ENCODE measurements around the gene SLC32A1. TPM values are rescaled to one million over a fixed set of nuclear protein-coding genes. Genes with fewer than 3 reads are reported as not detected.

The SLC32A1 gene
- total and polyA plus RNA-seq, 4 experiments from 2014 or later = not detected

DNA sequence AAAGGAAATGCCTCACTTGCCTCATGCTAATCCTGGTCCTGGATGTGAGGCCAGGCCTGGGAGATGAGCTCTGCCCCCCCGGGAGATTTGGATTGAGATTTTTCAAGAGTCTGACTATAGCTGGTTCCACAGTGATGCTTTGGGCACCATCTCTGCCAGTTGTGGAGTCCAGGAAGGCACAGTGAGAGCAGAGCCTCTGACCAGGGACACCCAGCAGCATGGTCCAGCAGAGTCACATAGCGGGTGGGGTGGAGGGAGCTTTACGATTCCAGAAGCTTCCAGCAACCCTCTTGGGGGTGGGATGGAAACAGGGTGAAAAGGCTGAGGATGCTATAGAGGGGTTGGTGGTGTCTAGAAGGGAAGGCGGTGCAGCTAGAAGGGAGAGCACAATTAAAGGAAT, 8.7 kb downstream of the SLC32A1 start:
- ChIA-PET POLR2A (ENCODE audit: partially characterized antibody) (no interaction called here), CTCF (ENCODE audit: partially characterized antibody) (interaction anchor here (0.8 to 2.3 kb wide), 7 partner anchors 9 to 203 kb away, joined by 3 to 15 read pairs (median 5); partner anchors contain the start of gene SLC32A1)
- Histone ChIP-seq H3K4me3 (ENCODE audit: low read length in 2 of 2) (no peak overlapping the region), H3K27me3 (ENCODE audit: insufficient read depth, low read length) (peaks cover 56% of the 10 kb centered on the region), H3K27ac (ENCODE audit: low read depth, low read length) (no peak overlapping the region), H3K36me3 (ENCODE audit: insufficient read depth, low read length) (no peaks in the 10 kb centered on the region), H3K4me1 (ENCODE audit: insufficient read depth, low read length) (peaks cover 32% of the 10 kb centered on the region), H3K9me3 (ENCODE audit: control insufficient read depth in 1 of 2, low read length in 2 of 2) (no peaks in the 10 kb centered on the region)
- H3K4me3 Mint-ChIP-seq = peak overlapping the region in 1 of 8 donors; percentile 52
- no peak overlapping the region for H3K27ac Mint-ChIP-seq
- DNase-seq = no peak
- H3K4me1 Mint-ChIP-seq = peaks cover 21 to 35% (median 29%) of the 10 kb centered on the region in 4 donors
- H3K9me3 Mint-ChIP-seq = peaks cover 0 to 15% (median 3%) of the 10 kb centered on the region in 8 donors
- H3K27me3 Mint-ChIP-seq = peaks cover 59 to 73% of the 10 kb centered on the region in 2 donors
- intact Hi-C loops (cut with micrococcal nuclease) = loop anchor here (5.0 kb wide), 1 partner anchor 74 kb away; the partner anchor contains the start of gene PPP1R16B
- peaks cover 0 to 3% of the 10 kb centered on the region in 2 donors for H3K36me3 Mint-ChIP-seq

GRCh38 chr20:38735172-38735571, 10.9 kb downstream of the SLC32A1 start:
- H3K4me3 ChIP-seq (ENCODE audit: low read length in 2 of 2) = no peak overlapping the region
- Mint-ChIP-seq H3K4me1 (peaks cover 11 to 17% (median 11%) of the 10 kb centered on the region in 4 donors), H3K27me3 (peaks cover 54 to 57% of the 10 kb centered on the region in 2 donors), H3K4me3 (no peak overlapping the region), H3K9me3 (peaks cover 0 to 2% (median 0%) of the 10 kb centered on the region in 8 donors), H3K36me3 (no peaks in the 10 kb centered on the region), H3K27ac (peak overlapping the region in 1 of 7 donors; percentile 23)
- no peaks in the 10 kb centered on the region for H3K36me3 ChIP-seq (ENCODE audit: insufficient read depth, low read length)
- no peak overlapping the region for H3K27ac ChIP-seq (ENCODE audit: low read depth, low read length)
- intact Hi-C loops (cut with micrococcal nuclease) = no loop called here
- no peaks in the 10 kb centered on the region for H3K9me3 ChIP-seq (ENCODE audit: control insufficient read depth in 1 of 2, low read length in 2 of 2)
- peaks cover 38% of the 10 kb centered on the region for H3K27me3 ChIP-seq (ENCODE audit: insufficient read depth, low read length)
- CTCF ChIA-PET (ENCODE audit: partially characterized antibody) = no interaction called here
- POLR2A ChIA-PET (ENCODE audit: partially characterized antibody) = no interaction called here
- H3K4me1 ChIP-seq (ENCODE audit: insufficient read depth, low read length) = peaks cover 13% of the 10 kb centered on the region
- DNase-seq = no peak

GRCh38 chr20:38737887-38738286, 13.6 kb downstream of the SLC32A1 start:
- peaks cover 22% of the 10 kb centered on the region for H3K27me3 ChIP-seq (ENCODE audit: insufficient read depth, low read length)
- POLR2A ChIA-PET (ENCODE audit: partially characterized antibody) = no interaction called here

DNA sequence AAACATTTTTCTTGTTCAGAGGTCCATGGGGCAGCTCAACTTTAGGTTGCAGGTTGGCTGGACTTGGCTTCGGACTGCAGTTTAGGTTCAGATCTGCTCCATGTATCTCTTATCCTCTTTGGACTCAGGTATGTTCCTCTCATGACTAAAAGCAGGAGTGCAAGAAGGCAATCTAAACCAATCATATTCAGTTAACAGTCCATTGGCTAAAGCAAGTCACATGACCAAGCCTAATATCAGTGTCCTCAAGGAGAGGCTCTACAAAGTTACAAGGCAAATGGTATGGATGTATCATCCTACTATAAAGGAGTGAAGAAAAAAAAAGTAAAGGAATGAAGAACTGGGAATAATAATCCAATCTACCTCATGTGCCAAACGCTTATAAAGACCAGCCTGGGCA, 21.5 kb downstream of the SLC32A1 start:
- Mint-ChIP-seq H3K27me3 (peaks cover 22 to 23% of the 10 kb centered on the region in 2 donors), H3K9me3 (no peaks in the 10 kb centered on the region), H3K27ac (no peak overlapping the region), H3K4me1 (peaks cover 14 to 23% (median 18%) of the 10 kb centered on the region in 4 donors), H3K36me3 (peaks cover 5 to 15% of the 10 kb centered on the region in 2 donors), H3K4me3 (no peak overlapping the region)
- ChIA-PET POLR2A (ENCODE audit: partially characterized antibody) (no interaction called here), CTCF (ENCODE audit: partially characterized antibody) (no interaction called here)
- Histone ChIP-seq H3K9me3 (ENCODE audit: control insufficient read depth in 1 of 2, low read length in 2 of 2) (no peaks in the 10 kb centered on the region), H3K27me3 (ENCODE audit: insufficient read depth, low read length) (peaks cover 6% of the 10 kb centered on the region), H3K36me3 (ENCODE audit: insufficient read depth, low read length) (no peaks in the 10 kb centered on the region), H3K4me1 (ENCODE audit: insufficient read depth, low read length) (peaks cover 21% of the 10 kb centered on the region), H3K4me3 (ENCODE audit: low read length in 2 of 2) (no peak overlapping the region), H3K27ac (ENCODE audit: low read depth, low read length) (no peak overlapping the region)
- DNase-seq = no peak
- intact Hi-C loops (cut with micrococcal nuclease) = no loop called here

More at GRCh38 chr20:38737887-38738286, 13.6 kb downstream of the SLC32A1 start:
- Mint-ChIP-seq H3K27me3 (peaks cover 56 to 60% of the 10 kb centered on the region in 2 donors), H3K4me3 (no peak overlapping the region), H3K9me3 (no peaks in the 10 kb centered on the region), H3K36me3 (no peaks in the 10 kb centered on the region), H3K4me1 (no peaks in the 10 kb centered on the region), H3K27ac (no peak overlapping the region)
- no peaks in the 10 kb centered on the region for H3K9me3 ChIP-seq (ENCODE audit: control insufficient read depth in 1 of 2, low read length in 2 of 2)
- no peak overlapping the region for H3K4me3 ChIP-seq (ENCODE audit: low read length in 2 of 2)
- CTCF ChIA-PET (ENCODE audit: partially characterized antibody) = interaction anchor here (2.8 kb wide), 1 partner anchor 14 kb away, joined by 10 read pairs; no protein-coding TSS in a partner anchor
- H3K4me1 ChIP-seq (ENCODE audit: insufficient read depth, low read length) = no peaks in the 10 kb centered on the region
- intact Hi-C loops (cut with micrococcal nuclease) = no loop called here
- no peaks in the 10 kb centered on the region for H3K36me3 ChIP-seq (ENCODE audit: insufficient read depth, low read length)
- DNase-seq = no peak
- H3K27ac ChIP-seq (ENCODE audit: low read depth, low read length) = no peak overlapping the region

DNA sequence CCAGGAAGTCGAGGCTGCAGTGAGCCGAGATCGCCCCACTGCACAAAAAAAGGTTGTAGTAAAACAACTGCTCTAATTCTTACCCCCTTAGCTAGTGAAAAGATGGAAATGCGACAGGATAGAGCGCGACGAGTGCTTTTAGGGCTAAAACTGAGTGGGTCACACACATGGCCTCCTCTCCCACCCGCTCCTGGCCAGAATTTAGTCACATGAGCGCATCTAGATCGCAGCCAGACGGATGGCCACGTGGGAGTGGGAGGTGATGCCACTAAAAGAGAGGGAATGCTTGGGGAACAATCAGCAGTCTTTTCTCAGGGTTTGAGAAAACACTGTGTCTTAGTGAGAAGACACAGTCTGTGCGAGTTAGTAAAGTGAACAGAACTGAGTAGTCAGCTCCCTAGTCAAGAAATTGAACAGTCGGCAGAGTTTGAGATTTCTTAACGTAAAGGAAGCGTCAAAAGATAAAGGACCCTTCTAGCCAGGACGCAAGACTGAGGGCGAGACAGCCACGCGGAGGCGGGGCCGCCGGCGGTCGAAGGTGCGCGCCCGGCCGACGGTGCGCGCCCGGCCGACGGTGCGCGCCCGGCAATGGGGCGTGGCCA, 23.3 kb downstream of the SLC32A1 start:
- CTCF ChIA-PET (ENCODE audit: partially characterized antibody) = interaction anchor here (1.2 to 6.3 kb wide), 3 partner anchors 9 to 101 kb away, joined by 4 to 103 read pairs (median 5); no protein-coding TSS in a partner anchor
- H3K27ac ChIP-seq (ENCODE audit: low read depth, low read length) = peak overlapping the region; percentile 88
- peaks cover 8% of the 10 kb centered on the region in 2 donors for H3K27me3 Mint-ChIP-seq

DNA sequence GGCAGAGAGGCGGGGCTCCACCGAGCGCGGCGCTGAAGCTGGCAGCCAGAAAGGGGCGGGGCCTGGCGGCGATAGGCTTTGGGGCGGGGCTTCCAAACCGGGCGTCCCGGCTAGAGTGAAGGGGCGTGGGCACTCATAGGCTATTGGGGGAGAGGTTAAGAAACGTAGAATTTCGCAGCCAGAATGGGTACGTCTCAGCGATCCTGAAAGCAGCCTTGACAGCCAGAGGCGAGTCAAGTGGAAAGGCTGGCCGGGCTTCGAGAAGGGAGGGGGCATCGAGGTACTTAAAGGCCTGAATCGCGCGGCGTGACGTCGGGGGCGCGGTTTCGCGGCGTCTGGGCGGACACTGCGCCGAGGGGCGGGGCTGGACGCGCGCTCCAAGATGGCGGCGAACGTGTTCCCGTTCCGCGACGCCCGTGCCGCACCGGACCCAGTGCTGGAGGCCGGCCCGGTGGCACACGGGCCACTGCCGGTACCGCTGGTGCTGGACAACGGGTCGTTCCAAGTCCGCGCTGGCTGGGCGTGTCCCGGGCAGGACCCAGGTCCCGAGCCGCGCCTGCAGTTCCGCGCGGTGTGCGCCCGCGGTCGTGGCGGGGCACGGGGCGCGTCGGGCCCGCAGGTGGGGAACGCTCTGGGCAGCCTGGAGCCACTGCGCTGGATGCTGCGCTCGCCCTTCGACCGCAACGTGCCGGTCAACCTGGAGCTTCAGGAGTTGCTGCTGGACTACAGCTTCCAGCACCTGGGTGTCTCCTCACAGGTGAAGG, 24.0 kb downstream of the SLC32A1 start, which contains the start of gene ACTR5:
Gene ACTR5 (plus strand): TSS at position 364 of the 764 bp plus-strand sequence. CDS start 19 bp downstream, at position 383.
- POLR2A ChIA-PET (ENCODE audit: partially characterized antibody) = interaction anchor here (0.5 to 2.7 kb wide), 11 partner anchors 9 to 214 kb away, joined by 3 to 24 read pairs (median 4); partner anchors contain the start of genes DHX35 and PPP1R16B
- intact Hi-C loops (cut with micrococcal nuclease) = loop anchor here (1.0 to 2.0 kb wide), 6 partner anchors 17 to 276 kb away; partner anchors contain the start of genes DHX35, FAM83D, PPP1R16B and RALGAPB
- H3K9me3 Mint-ChIP-seq = no peaks in the 10 kb centered on the region
- H3K9me3 ChIP-seq (ENCODE audit: control insufficient read depth in 1 of 2, low read length in 2 of 2) = no peaks in the 10 kb centered on the region
- H3K4me3 Mint-ChIP-seq = peak within 1 kb of the TSS; percentile 97 to 99 (median 98)
- CTCF ChIA-PET (ENCODE audit: partially characterized antibody) = interaction anchor here (0.8 to 6.3 kb wide), 6 partner anchors 9 to 102 kb away, joined by 3 to 103 read pairs (median 4); no protein-coding TSS in a partner anchor
- peak; percentile 96 to 100 (median 97) for DNase-seq
- H3K27me3 Mint-ChIP-seq = peaks cover 6% of the 10 kb centered on the region in 2 donors
- peaks cover 12% of the 10 kb centered on the region for H3K36me3 ChIP-seq (ENCODE audit: insufficient read depth, low read length)
- peaks cover 21% of the 10 kb centered on the region for H3K4me1 ChIP-seq (ENCODE audit: insufficient read depth, low read length)
- H3K4me3 ChIP-seq (ENCODE audit: low read length in 2 of 2) = peak within 1 kb of the TSS; percentile 71 to 92
- peaks cover 14 to 31% of the 10 kb centered on the region in 2 donors for H3K36me3 Mint-ChIP-seq
- peak within 1 kb of the TSS; percentile 88 for H3K27ac ChIP-seq (ENCODE audit: low read depth, low read length)
- H3K27ac Mint-ChIP-seq = peak within 1 kb of the TSS; percentile 98 to 100 (median 100)
- H3K4me1 Mint-ChIP-seq = peaks cover 14 to 23% (median 19%) of the 10 kb centered on the region in 4 donors
- H3K27me3 ChIP-seq (ENCODE audit: insufficient read depth, low read length) = no peaks in the 10 kb centered on the region

More for the DNA sequence above, 23.3 kb downstream of the SLC32A1 start:
- intact Hi-C loops (cut with micrococcal nuclease) = loop anchor here (1.0 to 2.0 kb wide), 6 partner anchors 17 to 275 kb away; partner anchors contain the start of genes DHX35, FAM83D, PPP1R16B and RALGAPB
- Histone ChIP-seq H3K36me3 (ENCODE audit: insufficient read depth, low read length) (peaks cover 9% of the 10 kb centered on the region), H3K4me1 (ENCODE audit: insufficient read depth, low read length) (peaks cover 21% of the 10 kb centered on the region), H3K9me3 (ENCODE audit: control insufficient read depth in 1 of 2, low read length in 2 of 2) (no peaks in the 10 kb centered on the region), H3K27me3 (ENCODE audit: insufficient read depth, low read length) (no peaks in the 10 kb centered on the region), H3K4me3 (ENCODE audit: low read length in 2 of 2) (peak overlapping the region; percentile 3 to 92)
- POLR2A ChIA-PET (ENCODE audit: partially characterized antibody) = interaction anchor here (1.0 to 2.7 kb wide), 7 partner anchors 8 to 145 kb away, joined by 3 to 24 read pairs (median 5); partner anchors contain the start of gene PPP1R16B
- peak overlapping the region; percentile 63 to 99 (median 98) for H3K4me3 Mint-ChIP-seq
- peaks cover 12 to 27% of the 10 kb centered on the region in 2 donors for H3K36me3 Mint-ChIP-seq
- H3K27ac Mint-ChIP-seq = peak overlapping the region; percentile 72 to 100 (median 95)
- no peak for DNase-seq
- peaks cover 14 to 23% (median 19%) of the 10 kb centered on the region in 4 donors for H3K4me1 Mint-ChIP-seq
- no peaks in the 10 kb centered on the region for H3K9me3 Mint-ChIP-seq

Measured in CD4-positive, alpha-beta memory T cell (primary cell).